NCI-H345 (cell line): ENCODE data around the gene NAV2.

ENCODE experiments used
- DNase-seq: peaks from one replicate; lab custom pipeline; 2025; lab: John Stamatoyannopoulos, UW

Gene NAV2

GRCh38 chr11:20158597-20159257 lies 446.1 kb downstream of the NAV2 start:
- no peak for DNase-seq

- no peak for DNase-seq
Measured at GRCh38 chr11:20159466-20160381, 447.1 kb downstream of the NAV2 start.

DNA sequence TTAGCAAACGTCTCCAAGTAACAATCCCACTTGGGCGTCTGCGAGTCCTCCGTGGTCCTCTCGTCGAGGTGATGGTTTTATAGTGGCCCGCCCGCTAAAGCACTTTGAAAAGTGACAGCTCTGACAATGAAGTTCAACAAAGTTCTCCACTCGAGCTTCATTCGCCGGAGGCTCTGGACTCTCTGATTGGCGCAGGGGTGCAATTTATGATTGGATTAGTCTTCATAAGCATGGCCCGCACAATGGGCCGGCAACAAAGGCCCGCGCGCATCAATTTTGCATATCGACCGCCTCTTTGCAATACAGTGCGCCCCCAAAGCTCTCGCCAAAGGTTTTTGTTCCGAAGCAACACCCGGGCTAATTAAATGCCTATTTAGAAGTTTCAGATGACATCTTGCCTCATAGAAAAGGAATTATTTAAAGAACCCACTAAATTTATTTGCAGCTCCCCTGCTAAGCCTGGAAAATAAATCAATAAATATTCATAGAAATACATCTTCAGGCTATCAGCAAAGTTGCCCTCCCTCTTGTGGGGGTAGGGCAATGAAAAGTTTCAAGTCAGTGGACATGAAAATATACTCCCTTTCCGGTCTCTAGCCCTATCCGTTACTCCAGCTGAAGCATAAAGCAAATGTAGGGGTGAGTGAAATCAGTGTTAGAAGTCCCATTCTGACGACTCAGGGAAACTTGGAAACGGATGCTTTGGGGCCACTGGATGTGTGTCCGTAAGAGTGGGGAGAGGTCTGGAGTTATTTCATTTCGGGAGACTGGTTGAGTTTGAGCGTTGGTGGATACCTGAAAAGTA lies 448.0 kb downstream of the NAV2 start, which contains the start of gene DBX1:
TSS of gene DBX1 (minus strand) at position 51 of the 805 bp plus-strand sequence. CDS start 151 bp downstream, outside the sequence.
- DNase-seq: no peak

- no peak for DNase-seq
Measured at GRCh38 chr11:20161230-20161918, 448.7 kb downstream of the NAV2 start.

DNA sequence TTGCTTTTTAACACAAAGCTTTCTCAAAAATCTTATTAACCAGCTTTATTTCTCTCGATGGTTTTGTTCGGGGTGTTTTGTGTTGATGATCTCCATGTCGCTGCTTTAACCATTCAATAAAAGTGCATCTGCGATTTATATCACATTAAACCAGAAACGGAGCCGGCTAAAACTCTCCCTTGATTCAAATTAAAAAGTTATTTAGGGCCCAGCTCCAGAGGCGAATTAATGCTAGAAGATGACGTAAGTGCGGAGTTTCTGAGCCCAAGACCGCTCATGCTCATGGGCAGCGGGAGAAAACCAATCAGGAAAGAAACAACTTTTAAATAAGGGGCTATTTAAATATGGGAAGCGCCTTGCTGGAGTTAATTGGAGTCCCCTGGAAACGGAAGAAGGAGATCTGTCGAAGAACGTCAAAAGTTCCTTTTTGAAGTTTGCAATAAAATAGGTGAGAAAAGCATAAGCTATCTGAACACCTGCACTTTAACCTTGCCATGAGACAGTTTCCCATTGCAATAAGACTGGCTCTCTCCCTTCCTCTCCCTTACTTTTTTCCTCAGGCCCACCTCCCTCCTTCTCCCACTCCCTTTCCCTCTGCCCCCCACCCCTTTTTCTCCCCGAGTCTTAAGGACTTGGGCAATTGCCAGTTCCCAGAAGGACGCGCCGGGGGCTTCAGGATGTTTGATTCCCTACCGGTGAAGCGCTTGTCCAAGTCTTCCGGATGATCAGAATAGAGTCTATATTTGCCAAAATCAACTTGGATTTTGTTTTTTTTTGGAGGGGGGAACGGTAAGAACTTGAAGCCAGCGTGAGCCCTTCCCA lies 449.5 kb downstream of the NAV2 start:
- DNase-seq: no peak

- no peak for DNase-seq
Measured at GRCh38 chr11:20162824-20163782, 450.5 kb downstream of the NAV2 start.

- DNase-seq: no peak
Measured at GRCh38 chr11:20163783-20164481, 451.3 kb downstream of the NAV2 start.
